ENCODE measurements around the gene SGCD.

- no peak for TF ChIP-seq EZH2 (IDR thresholded peaks at IDR 0.05; ENCODE audit: low read length)
- no peak for TF ChIP-seq CTCF (optimal IDR thresholded peaks at IDR 0.05 in 1 of 3, IDR thresholded peaks at IDR 0.05 in 1 of 3, conservative IDR thresholded peaks at IDR 0.05 in 1 of 3; ENCODE audit: extremely low read depth in 1 of 3, insufficient read depth in 2 of 3, low read length in 3 of 3)
Observed at GRCh38 chr5:156505101-156505500, 178.1 kb downstream of the SGCD start.
